GM18861 (cell line): Measurements from ENCODE around the gene GALNT16.

ENCODE experiments used
- ATAC-seq: cut with Tn5 transposase; IDR thresholded peaks from one replicate; pipeline ENCODE4 v1.9.1; 2021; ENCODE audit not compliant: unreplicated experiment

Gene GALNT16

GRCh38 chr14:69333791-69334337, 73.9 kb downstream of the GALNT16 start:
- ATAC-seq, result no peak

- no peak for ATAC-seq
Measured at GRCh38 chr14:69334576-69334975, 74.6 kb downstream of the GALNT16 start.

GRCh38 chr14:69335371-69335771, 75.4 kb downstream of the GALNT16 start:
- no peak for ATAC-seq

GRCh38 chr14:69337984-69338383, 78.0 kb downstream of the GALNT16 start:
- ATAC-seq, result no peak

GRCh38 chr14:69339426-69339825, 79.5 kb downstream of the GALNT16 start:
- no peak for ATAC-seq

- no peak for ATAC-seq
Measured at GRCh38 chr14:69342928-69343525, 83.1 kb downstream of the GALNT16 start.

- ATAC-seq, result no peak
Measured at GRCh38 chr14:69344171-69344570, 84.2 kb downstream of the GALNT16 start.

GRCh38 chr14:69345402-69345801, 85.4 kb downstream of the GALNT16 start:
- ATAC-seq, result no peak

- ATAC-seq, result no peak
Measured at GRCh38 chr14:69346710-69347109, 86.8 kb downstream of the GALNT16 start.

- no peak for ATAC-seq
Measured at GRCh38 chr14:69349091-69349777, 89.3 kb downstream of the GALNT16 start.

- ATAC-seq, result no peak
Measured at GRCh38 chr14:69350892-69351291, 90.9 kb downstream of the GALNT16 start.

- no peak for ATAC-seq
Measured at GRCh38 chr14:69351385-69351784, 91.4 kb downstream of the GALNT16 start.

GRCh38 chr14:69351911-69352310, 92.0 kb downstream of the GALNT16 start:
- ATAC-seq, result no peak

GRCh38 chr14:69353168-69353567, 93.2 kb downstream of the GALNT16 start:
- no peak for ATAC-seq

- ATAC-seq, result peak; percentile 66
Measured at GRCh38 chr14:69354383-69355153, 94.6 kb downstream of the GALNT16 start.

GRCh38 chr14:69355154-69355597, 95.2 kb downstream of the GALNT16 start:
- no peak for ATAC-seq

GRCh38 chr14:69355607-69356281, 95.8 kb downstream of the GALNT16 start:
- ATAC-seq, result no peak

GRCh38 chr14:69356903-69357543, 97.1 kb downstream of the GALNT16 start:
- no peak for ATAC-seq

- ATAC-seq, result no peak
Measured at GRCh38 chr14:69357544-69358200, 97.7 kb downstream of the GALNT16 start.
